Type B pancreatic cell (in vitro differentiated cells): ENCODE data around the gene ATPAF2. TPM values are rescaled to one million over a fixed set of nuclear protein-coding genes. Genes with fewer than 3 reads are reported as not detected.

ENCODE experiments used
- DNase-seq: peaks from one replicate; pipeline ENCODE4 v3.0.0; 2021; ENCODE audit warnings: mixed read lengths; ENCODE audit not compliant: unreplicated experiment; ENCODE audit errors: extremely low spot score
- H3K27ac Mint-ChIP-seq: 2 replicates; pipeline ENCODE4 v1.8.0; 2021; ENCODE audit warnings: mild to moderate bottlenecking, mixed read lengths
- H3K27me3 Mint-ChIP-seq: 2 replicates; pipeline ENCODE4 v1.8.0; 2021; ENCODE audit warnings: mixed read lengths
- H3K36me3 Mint-ChIP-seq: 2 replicates; pipeline ENCODE4 v1.8.0; 2021; ENCODE audit warnings: mixed read lengths
- H3K4me1 Mint-ChIP-seq: one replicate; pipeline ENCODE4 v1.8.0; 2021; ENCODE audit warnings: mixed read lengths; ENCODE audit not compliant: unreplicated experiment
- H3K4me3 Mint-ChIP-seq: 2 replicates; pipeline ENCODE4 v1.8.0; 2021; ENCODE audit warnings: mild to moderate bottlenecking, mixed read lengths
- H3K9me3 Mint-ChIP-seq: 2 replicates; pipeline ENCODE4 v1.8.0; 2021; ENCODE audit warnings: mixed read lengths
- total RNA-seq: library from RNA; stranded (reverse); gene quantifications from 2 replicates; pipeline ENCODE4 v1.2.1, GENCODE V29; 2021; ENCODE audit warnings: low replicate concordance
- TF ChIP-seq, protein P1 (sequence below): fragments of 200-600 bp; sonication (generic); conservative IDR thresholded peaks from 2 replicates; pipeline ENCODE4 v1.5.0; 2021; ENCODE audit warnings: antibody characterized with exemption, mild to moderate bottlenecking

The ATPAF2 gene
- total RNA-seq, 1 donor from 2014 or later: 28.9 TPM

DNA sequence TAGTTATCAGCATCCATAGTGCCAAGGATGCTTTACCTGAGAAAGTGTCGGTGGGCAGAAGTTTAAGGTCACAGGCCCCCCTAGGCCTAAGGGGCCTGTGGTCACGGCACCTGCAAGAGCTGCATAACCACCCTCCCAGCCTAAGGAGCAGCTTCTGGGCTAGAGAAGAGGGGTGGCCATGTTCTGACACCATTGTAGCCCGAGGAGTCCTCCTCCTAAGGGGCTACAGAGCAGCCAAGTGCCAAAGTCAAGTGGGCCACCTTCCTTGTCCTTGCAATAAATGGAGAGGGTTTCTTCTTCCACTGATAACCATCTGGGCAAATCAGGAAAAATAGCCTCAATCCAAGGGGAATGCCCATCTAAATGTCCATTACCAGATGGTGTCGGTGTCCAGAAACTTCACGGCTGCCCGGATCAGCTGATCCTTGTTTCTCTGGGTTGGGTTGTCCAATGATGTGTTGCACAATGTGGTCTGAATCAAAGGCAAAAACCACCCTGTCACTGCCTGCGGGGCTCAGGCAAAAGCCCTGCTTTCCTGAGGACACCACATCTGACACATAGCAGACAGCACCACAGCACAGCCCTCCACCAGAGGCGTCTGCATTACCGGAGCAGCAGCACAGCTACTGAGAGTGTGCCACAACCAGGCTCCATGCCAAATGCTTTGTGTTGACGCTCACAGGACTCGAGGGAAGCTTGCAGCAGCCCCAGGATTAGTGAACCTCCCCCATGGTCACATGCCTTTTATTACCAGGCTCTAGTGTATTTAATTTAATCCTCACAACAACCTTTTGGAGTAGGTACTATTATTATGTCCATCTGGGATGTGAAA, 12.8 kb downstream of the ATPAF2 start:
- no peak overlapping the region for H3K4me3 Mint-ChIP-seq
- no peaks in the 10 kb centered on the region for H3K36me3 Mint-ChIP-seq
- H3K4me1 Mint-ChIP-seq: no peaks in the 10 kb centered on the region
- H3K9me3 Mint-ChIP-seq: no peaks in the 10 kb centered on the region
- H3K27ac Mint-ChIP-seq: no peak overlapping the region
- TF ChIP-seq, protein P1, sequence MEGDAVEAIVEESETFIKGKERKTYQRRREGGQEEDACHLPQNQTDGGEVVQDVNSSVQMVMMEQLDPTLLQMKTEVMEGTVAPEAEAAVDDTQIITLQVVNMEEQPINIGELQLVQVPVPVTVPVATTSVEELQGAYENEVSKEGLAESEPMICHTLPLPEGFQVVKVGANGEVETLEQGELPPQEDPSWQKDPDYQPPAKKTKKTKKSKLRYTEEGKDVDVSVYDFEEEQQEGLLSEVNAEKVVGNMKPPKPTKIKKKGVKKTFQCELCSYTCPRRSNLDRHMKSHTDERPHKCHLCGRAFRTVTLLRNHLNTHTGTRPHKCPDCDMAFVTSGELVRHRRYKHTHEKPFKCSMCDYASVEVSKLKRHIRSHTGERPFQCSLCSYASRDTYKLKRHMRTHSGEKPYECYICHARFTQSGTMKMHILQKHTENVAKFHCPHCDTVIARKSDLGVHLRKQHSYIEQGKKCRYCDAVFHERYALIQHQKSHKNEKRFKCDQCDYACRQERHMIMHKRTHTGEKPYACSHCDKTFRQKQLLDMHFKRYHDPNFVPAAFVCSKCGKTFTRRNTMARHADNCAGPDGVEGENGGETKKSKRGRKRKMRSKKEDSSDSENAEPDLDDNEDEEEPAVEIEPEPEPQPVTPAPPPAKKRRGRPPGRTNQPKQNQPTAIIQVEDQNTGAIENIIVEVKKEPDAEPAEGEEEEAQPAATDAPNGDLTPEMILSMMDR: no peak
- no peak for DNase-seq
- H3K27me3 Mint-ChIP-seq: no peaks in the 10 kb centered on the region

DNA sequence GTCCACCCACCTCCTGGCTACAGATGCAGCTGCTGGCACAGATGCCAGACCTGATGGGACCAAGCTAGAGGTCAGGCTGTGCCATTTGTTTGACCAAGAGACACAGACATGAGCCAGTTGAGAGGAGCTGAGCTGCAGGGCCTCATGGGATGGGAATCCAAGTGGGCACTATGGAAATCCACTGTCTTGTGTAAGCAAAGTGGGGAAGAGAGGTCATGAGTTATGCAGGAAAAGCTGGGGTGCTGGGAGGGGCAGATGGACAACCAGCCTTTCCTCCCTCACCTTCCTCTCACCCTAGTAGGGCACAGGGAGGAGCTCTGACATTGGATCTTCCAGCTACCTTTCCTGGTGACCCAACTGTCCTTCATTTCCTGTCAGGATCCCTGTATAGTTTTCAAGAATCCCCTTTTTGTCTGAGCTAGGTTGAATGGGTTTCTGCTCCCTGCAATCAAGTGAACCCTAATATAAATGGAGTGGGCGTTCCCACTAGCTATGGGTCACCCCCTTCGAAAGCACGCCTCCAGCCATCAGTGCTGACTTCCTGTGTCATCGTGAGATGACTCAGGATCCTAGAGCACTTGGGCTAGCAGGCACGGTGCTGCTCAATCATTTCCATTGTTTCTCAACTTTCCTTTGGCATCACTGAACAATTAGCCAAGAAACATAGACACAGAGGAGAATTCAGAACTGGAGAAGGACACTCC, 13.6 kb downstream of the ATPAF2 start:
- Mint-ChIP-seq H3K27ac (no peak overlapping the region), H3K36me3 (no peaks in the 10 kb centered on the region), H3K9me3 (no peaks in the 10 kb centered on the region), H3K27me3 (no peaks in the 10 kb centered on the region), H3K4me3 (no peak overlapping the region), H3K4me1 (no peaks in the 10 kb centered on the region)
- DNase-seq: no peak
- TF ChIP-seq, protein P1: no peak

DNA sequence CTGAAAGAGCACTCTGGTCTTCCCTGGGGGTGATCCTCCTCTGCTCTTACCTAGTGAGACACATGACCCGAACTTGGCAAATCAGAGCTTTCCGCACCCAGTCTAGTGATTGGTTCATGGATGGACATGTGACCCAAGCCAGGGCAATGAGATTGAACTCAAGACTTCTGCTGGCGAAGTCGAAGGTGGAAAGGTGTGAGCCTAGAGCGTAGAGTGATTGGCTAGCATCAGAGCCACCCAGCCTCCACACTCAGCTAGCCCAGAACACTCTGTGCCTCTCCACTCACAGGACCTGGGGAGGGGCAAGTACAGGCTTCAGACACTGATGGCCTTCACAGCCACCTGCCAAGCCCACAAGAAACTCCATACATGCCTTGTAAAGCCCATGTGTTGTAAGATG, 17.6 kb downstream of the ATPAF2 start:
- Mint-ChIP-seq H3K27ac (no peak overlapping the region), H3K9me3 (no peaks in the 10 kb centered on the region), H3K36me3 (no peaks in the 10 kb centered on the region), H3K4me1 (peaks cover 12% of the 10 kb centered on the region), H3K27me3 (no peaks in the 10 kb centered on the region), H3K4me3 (no peak overlapping the region)
- TF ChIP-seq, protein P1: no peak
- DNase-seq: no peak

DNA sequence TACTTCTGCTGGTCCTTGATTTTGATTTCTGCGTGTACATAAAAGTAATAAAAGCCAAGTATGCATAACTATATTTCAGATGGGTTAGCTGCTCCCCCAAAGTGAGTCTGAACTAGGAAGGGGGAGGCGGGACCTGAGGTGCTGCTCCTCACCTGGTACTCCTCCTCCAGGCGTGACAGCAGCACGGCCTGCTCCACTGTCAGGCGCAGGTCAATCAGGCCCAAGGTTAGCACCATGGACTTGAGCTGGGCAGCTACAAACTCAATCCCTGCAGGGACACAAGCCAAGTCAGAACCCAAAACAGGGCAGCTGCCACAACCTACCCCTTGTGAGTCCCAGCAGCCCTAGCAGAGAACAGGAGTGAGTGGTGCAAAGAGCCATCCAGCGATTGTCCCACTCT, 18.0 kb downstream of the ATPAF2 start:
- no peaks in the 10 kb centered on the region for H3K9me3 Mint-ChIP-seq
- TF ChIP-seq, protein P1: no peak
- no peak overlapping the region for H3K4me3 Mint-ChIP-seq
- H3K27ac Mint-ChIP-seq: no peak overlapping the region
- no peaks in the 10 kb centered on the region for H3K27me3 Mint-ChIP-seq
- no peak for DNase-seq
- no peaks in the 10 kb centered on the region for H3K36me3 Mint-ChIP-seq
- H3K4me1 Mint-ChIP-seq: peaks cover 12% of the 10 kb centered on the region

DNA sequence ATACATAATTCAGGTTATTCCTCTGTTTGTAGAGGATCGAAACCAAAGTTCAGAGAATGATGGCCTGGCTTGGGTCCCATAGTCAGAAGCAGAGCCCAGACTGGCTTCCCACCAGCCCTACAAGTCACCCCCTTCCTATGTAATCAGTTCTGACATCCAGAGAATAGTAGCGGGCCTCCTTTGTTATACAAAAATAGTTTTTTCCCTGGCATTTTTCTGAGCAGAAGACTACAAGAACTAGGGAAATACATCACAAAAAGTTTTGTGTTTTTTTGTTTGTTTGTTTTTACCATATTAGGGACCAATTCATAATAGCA, 19.2 kb downstream of the ATPAF2 start:
- no peaks in the 10 kb centered on the region for H3K27me3 Mint-ChIP-seq
- no peak overlapping the region for H3K27ac Mint-ChIP-seq
- H3K9me3 Mint-ChIP-seq: no peaks in the 10 kb centered on the region
- TF ChIP-seq, protein P1: no peak
- H3K4me3 Mint-ChIP-seq: no peak overlapping the region
- H3K4me1 Mint-ChIP-seq: peaks cover 12% of the 10 kb centered on the region
- peaks cover 3% of the 10 kb centered on the region for H3K36me3 Mint-ChIP-seq
- DNase-seq: no peak
